GM12801 (cell line): ENCODE results near the gene CD14.

Source experiments
- CTCF ChIP-seq: IDR thresholded peaks from one replicate; pipeline ENCODE4 v1.5.1; 2011; ENCODE audit warnings: control low read depth; ENCODE audit not compliant: insufficient read length; ENCODE audit errors: extremely low read depth

The CD14 gene

GRCh38 chr5:140631831-140632365 lies 1.1 kb downstream of the CD14 start:
- TF ChIP-seq CTCF: no peak

- TF ChIP-seq CTCF: no peak
These were observed 1.9 kb downstream of the CD14 start for GRCh38 chr5:140631036-140631417.

- no peak for TF ChIP-seq CTCF
These were observed 2.5 kb downstream of the CD14 start for GRCh38 chr5:140630292-140631035.

GRCh38 chr5:140628711-140629110 lies 4.3 kb downstream of the CD14 start:
- TF ChIP-seq CTCF: no peak

- TF ChIP-seq CTCF: no peak
These were observed 5.0 kb downstream of the CD14 start for GRCh38 chr5:140627972-140628371.

- TF ChIP-seq CTCF: no peak
These were observed 10.7 kb downstream of the CD14 start for GRCh38 chr5:140622301-140622700.

GRCh38 chr5:140611020-140611521 lies 21.9 kb downstream of the CD14 start:
- TF ChIP-seq CTCF: no peak
